Tibial nerve (tissue), 4 donors: Measurements from ENCODE around the gene MYRF.

ENCODE experiments used
- EP300 ChIP-seq, 2 donors: sonication (generic); formaldehyde crosslinking; IDR thresholded peaks; one replicate each; pipeline ENCODE4 v1.6.1; 2017; ENCODE audit warnings: antibody characterized with exemption in 2 of 2, mild to moderate bottlenecking in 1 of 2
- POLR2A ChIP-seq, 2 donors: fragments of 450-650 bp; IDR thresholded peaks; one replicate each; pipeline ENCODE4 v1.6.1; 2017; ENCODE audit warnings: antibody characterized with exemption in 2 of 2, mild to moderate bottlenecking in 2 of 2, moderate library complexity in 2 of 2
- TF ChIP-seq, protein P1 (sequence below), 5 experiments: fragments of 200-600 bp in 3 of 5; fragments of 450-650 bp in 2 of 5; sonication (generic) in 3 of 5; IDR thresholded peaks; one replicate each; pipeline ENCODE4 v1.5.1; 2016 to 2019; ENCODE audit warnings: antibody characterized with exemption in 5 of 5, mild to moderate bottlenecking in 3 of 5, moderate library complexity in 2 of 5

DNA sequence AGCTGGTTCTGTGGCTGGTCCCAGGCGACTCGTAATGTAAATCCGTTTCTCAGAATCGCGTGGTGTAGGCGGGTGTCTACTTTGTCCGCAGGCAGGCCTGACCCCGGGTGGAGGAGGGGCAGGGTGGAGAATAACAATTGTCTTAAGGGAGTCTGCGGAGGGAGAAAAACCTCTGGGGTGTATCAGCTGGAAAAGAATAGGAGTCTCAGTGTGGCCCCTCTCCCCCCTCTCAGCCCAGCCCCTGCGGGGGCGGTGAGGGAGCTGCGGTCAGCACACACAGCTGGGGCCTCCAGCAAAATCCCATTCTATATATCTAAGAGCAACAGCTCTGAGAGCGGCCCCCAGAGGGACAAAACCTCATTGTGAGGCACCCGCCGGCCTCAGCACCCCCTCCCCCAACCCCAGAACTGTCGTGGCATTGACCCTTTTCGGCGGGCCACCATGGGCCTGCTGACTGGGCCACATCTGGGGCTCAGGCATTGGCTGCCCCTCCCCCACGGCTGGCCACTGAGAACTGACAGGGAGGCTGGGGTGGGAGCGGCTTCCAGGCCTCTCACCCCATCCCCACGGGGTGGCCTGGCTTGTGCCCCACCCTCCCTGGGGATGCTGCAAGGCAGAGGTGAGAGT lies 2.7 kb upstream of the MYRF start:
- TF ChIP-seq, protein P1, sequence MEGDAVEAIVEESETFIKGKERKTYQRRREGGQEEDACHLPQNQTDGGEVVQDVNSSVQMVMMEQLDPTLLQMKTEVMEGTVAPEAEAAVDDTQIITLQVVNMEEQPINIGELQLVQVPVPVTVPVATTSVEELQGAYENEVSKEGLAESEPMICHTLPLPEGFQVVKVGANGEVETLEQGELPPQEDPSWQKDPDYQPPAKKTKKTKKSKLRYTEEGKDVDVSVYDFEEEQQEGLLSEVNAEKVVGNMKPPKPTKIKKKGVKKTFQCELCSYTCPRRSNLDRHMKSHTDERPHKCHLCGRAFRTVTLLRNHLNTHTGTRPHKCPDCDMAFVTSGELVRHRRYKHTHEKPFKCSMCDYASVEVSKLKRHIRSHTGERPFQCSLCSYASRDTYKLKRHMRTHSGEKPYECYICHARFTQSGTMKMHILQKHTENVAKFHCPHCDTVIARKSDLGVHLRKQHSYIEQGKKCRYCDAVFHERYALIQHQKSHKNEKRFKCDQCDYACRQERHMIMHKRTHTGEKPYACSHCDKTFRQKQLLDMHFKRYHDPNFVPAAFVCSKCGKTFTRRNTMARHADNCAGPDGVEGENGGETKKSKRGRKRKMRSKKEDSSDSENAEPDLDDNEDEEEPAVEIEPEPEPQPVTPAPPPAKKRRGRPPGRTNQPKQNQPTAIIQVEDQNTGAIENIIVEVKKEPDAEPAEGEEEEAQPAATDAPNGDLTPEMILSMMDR (IDR thresholded peaks at IDR 0.05), result no peak
- TF ChIP-seq POLR2A (IDR thresholded peaks at IDR 0.05) (no peak), EP300 (IDR thresholded peaks at IDR 0.05) (no peak)
